Effector CD8-positive, alpha-beta T cell (primary cell): ENCODE measurements around the gene EPS8L1.
"Not testable (repeated sequence)": the region's sequence is repeated elsewhere in the genome, so short reads cannot be mapped to it uniquely, and the experiment has no call there.

ENCODE experiments used
- DNase-seq: peaks from one replicate; lab custom pipeline; 2025; lab: John Stamatoyannopoulos, UW

EPS8L1 gene

GRCh38 chr19:55050749-55051532 lies 24.7 kb upstream of the EPS8L1 start:
- DNase-seq: no peak

GRCh38 chr19:55053735-55054134 lies 21.9 kb upstream of the EPS8L1 start:
- DNase-seq: no peak

GRCh38 chr19:55056827-55057226 lies 18.8 kb upstream of the EPS8L1 start:
- DNase-seq: no peak

- DNase-seq: no peak
These were observed 16.7 kb upstream of the EPS8L1 start for GRCh38 chr19:55058781-55059610.

- not testable (repeated sequence) for DNase-seq
These were observed 15.4 kb upstream of the EPS8L1 start for GRCh38 chr19:55060287-55060686.

GRCh38 chr19:55062735-55063491 lies 12.8 kb upstream of the EPS8L1 start, which contains the start of gene RDH13:
RDH13 (minus strand) TSS chr19:55063148; CDS start chr19:55063032, 116 bp downstream.
- DNase-seq: peak; percentile 96

GRCh38 chr19:55063492-55063843 lies 12.2 kb upstream of the EPS8L1 start:
- no peak for DNase-seq

- DNase-seq: not testable (repeated sequence)
These were observed 10.2 kb upstream of the EPS8L1 start for GRCh38 chr19:55065516-55065915.

- no peak for DNase-seq
These were observed 9.5 kb upstream of the EPS8L1 start for GRCh38 chr19:55066107-55066709.

- DNase-seq: no peak
These were observed 7.8 kb upstream of the EPS8L1 start for GRCh38 chr19:55067869-55068268.

- no peak for DNase-seq
These were observed 6.5 kb upstream of the EPS8L1 start for GRCh38 chr19:55068950-55069864.

- DNase-seq: no peak
These were observed 5.8 kb upstream of the EPS8L1 start for GRCh38 chr19:55069865-55070197.

- DNase-seq: no peak
These were observed 5.1 kb upstream of the EPS8L1 start for GRCh38 chr19:55070466-55071128.

GRCh38 chr19:55071129-55071502 lies 4.6 kb upstream of the EPS8L1 start:
- DNase-seq: no peak

GRCh38 chr19:55071913-55072312 lies 3.8 kb upstream of the EPS8L1 start:
- no peak for DNase-seq

GRCh38 chr19:55076321-55076720 lies 652 bp downstream of the EPS8L1 start:
- no peak for DNase-seq

- no peak for DNase-seq
These were observed 1.4 kb downstream of the EPS8L1 start for GRCh38 chr19:55077106-55077505.

- no peak for DNase-seq
These were observed 3.3 kb downstream of the EPS8L1 start for GRCh38 chr19:55078996-55079395.

- DNase-seq: no peak
These were observed 3.9 kb downstream of the EPS8L1 start for GRCh38 chr19:55079400-55080038.
